Superior temporal gyrus (tissue), 1 donor: ENCODE results near the gene MTMR10.
A peak's percentile ranks its signal among the peaks of the same experiment; 100 is the strongest.

Source experiments
- DNase-seq: peaks from one replicate; pipeline ENCODE4 v3.0.0-alpha.2; 2016; ENCODE audit errors: extremely low spot score

MTMR10 gene

GRCh38 chr15:30991255-30992235 is at the start of gene MTMR10:
TSS of gene MTMR10 (minus strand) at chr15:30991628. CDS start at chr15:30991506, 122 bp downstream.
- peak; percentile 70 for DNase-seq

- DNase-seq = no peak
Measured at GRCh38 chr15:31040611-31041010, 49.2 kb upstream of the MTMR10 start.

GRCh38 chr15:31039961-31040360 is 48.5 kb upstream of the MTMR10 start:
- DNase-seq = no peak

GRCh38 chr15:31037731-31038477 is 46.5 kb upstream of the MTMR10 start:
- DNase-seq = no peak

- no peak for DNase-seq
Measured at GRCh38 chr15:31036783-31037182, 45.4 kb upstream of the MTMR10 start.

GRCh38 chr15:31035610-31036009 is 44.2 kb upstream of the MTMR10 start:
- DNase-seq = no peak

- DNase-seq = no peak
Measured at GRCh38 chr15:31034152-31034551, 42.7 kb upstream of the MTMR10 start.

GRCh38 chr15:31032961-31033371 is 41.5 kb upstream of the MTMR10 start:
- no peak for DNase-seq

GRCh38 chr15:31031471-31032067 is 40.1 kb upstream of the MTMR10 start:
- no peak for DNase-seq

GRCh38 chr15:31027910-31028578 is 36.6 kb upstream of the MTMR10 start:
- no peak for DNase-seq

GRCh38 chr15:31025996-31026395 is 34.6 kb upstream of the MTMR10 start:
- DNase-seq = no peak

GRCh38 chr15:31024979-31025378 is 33.6 kb upstream of the MTMR10 start:
- no peak for DNase-seq

- DNase-seq = no peak
Measured at GRCh38 chr15:31024330-31024729, 32.9 kb upstream of the MTMR10 start.

- DNase-seq = no peak
Measured at GRCh38 chr15:31023841-31024240, 32.4 kb upstream of the MTMR10 start.

GRCh38 chr15:31021067-31021665 is 29.7 kb upstream of the MTMR10 start:
- no peak for DNase-seq

GRCh38 chr15:31020542-31020941 is 29.1 kb upstream of the MTMR10 start:
- DNase-seq = no peak

GRCh38 chr15:31019986-31020385 is 28.6 kb upstream of the MTMR10 start:
- DNase-seq = no peak

- DNase-seq = no peak
Measured at GRCh38 chr15:31017311-31017710, 25.9 kb upstream of the MTMR10 start.

GRCh38 chr15:31016446-31016915 is 25.1 kb upstream of the MTMR10 start:
- no peak for DNase-seq

GRCh38 chr15:31014608-31014925 is 23.1 kb upstream of the MTMR10 start:
- no peak for DNase-seq

GRCh38 chr15:31013863-31014607 is 22.6 kb upstream of the MTMR10 start:
- DNase-seq = no peak
